MG63 (cell line): Measurements from ENCODE around the gene CCDC85C. TPM values are rescaled to one million over a fixed set of nuclear protein-coding genes. Genes with fewer than 3 reads are reported as not detected.
A peak's percentile ranks its signal among the peaks of the same experiment; 100 is the strongest.

ENCODE experiments used
- DNase-seq: peaks from one replicate; pipeline ENCODE4 v3.0.0-alpha.2; 2020
- H3K27me3 ChIP-seq: fragments of 250-450 bp; sonication (Bioruptor Pico); 2 replicates; pipeline ENCODE4 v1.5.1; 2020; ENCODE audit warnings: mild to moderate bottlenecking, moderate library complexity
- H3K36me3 ChIP-seq: fragments of 250-450 bp; sonication (Bioruptor Pico); 2 replicates; pipeline ENCODE4 v1.5.1; 2020; ENCODE audit warnings: mild to moderate bottlenecking, moderate library complexity
- H3K4me3 ChIP-seq: fragments of 250-450 bp; sonication (Bioruptor Pico); 2 replicates; pipeline ENCODE4 v1.5.1; 2020; ENCODE audit warnings: mild to moderate bottlenecking, moderate library complexity
- H3K9me3 ChIP-seq: fragments of 250-450 bp; sonication (Bioruptor Pico); 2 replicates; pipeline ENCODE4 v1.5.1; 2020; ENCODE audit warnings: mild to moderate bottlenecking, moderate library complexity
- total RNA-seq: library from RNA; depleted of rRNA; stranded (reverse); fragments of >200 nt; shearing (Covaris generic); gene quantifications from 2 replicates; pipeline ENCODE4 v1.2.3, GENCODE V29; 2014; ENCODE audit warnings: low replicate concordance

Gene CCDC85C
- total RNA-seq, 1 experiment from 2014 or later, result 22.2 TPM

GRCh38 chr14:99572173-99572999 lies 31.6 kb downstream of the CCDC85C start:
- Histone ChIP-seq H3K36me3 (no peaks in the 10 kb centered on the region), H3K4me3 (no peak overlapping the region), H3K27me3 (no peaks in the 10 kb centered on the region), H3K9me3 (no peaks in the 10 kb centered on the region)
- no peak for DNase-seq

- no peaks in the 10 kb centered on the region for H3K36me3 ChIP-seq
- no peak for DNase-seq
- no peaks in the 10 kb centered on the region for H3K9me3 ChIP-seq
- no peak overlapping the region for H3K4me3 ChIP-seq
- H3K27me3 ChIP-seq, result no peaks in the 10 kb centered on the region
These were observed 32.6 kb downstream of the CCDC85C start for GRCh38 chr14:99571303-99571986.

GRCh38 chr14:99570544-99571302 lies 33.3 kb downstream of the CCDC85C start:
- Histone ChIP-seq H3K4me3 (no peak overlapping the region), H3K36me3 (no peaks in the 10 kb centered on the region), H3K9me3 (no peaks in the 10 kb centered on the region), H3K27me3 (no peaks in the 10 kb centered on the region)
- no peak for DNase-seq

- H3K9me3 ChIP-seq, result no peaks in the 10 kb centered on the region
- no peak overlapping the region for H3K4me3 ChIP-seq
- H3K27me3 ChIP-seq, result no peaks in the 10 kb centered on the region
- H3K36me3 ChIP-seq, result no peaks in the 10 kb centered on the region
- no peak for DNase-seq
These were observed 34.1 kb downstream of the CCDC85C start for GRCh38 chr14:99569725-99570543.

GRCh38 chr14:99568567-99569560 lies 35.1 kb downstream of the CCDC85C start:
- no peak for DNase-seq
- H3K36me3 ChIP-seq, result no peaks in the 10 kb centered on the region
- no peak overlapping the region for H3K4me3 ChIP-seq
- H3K9me3 ChIP-seq, result no peaks in the 10 kb centered on the region
- no peaks in the 10 kb centered on the region for H3K27me3 ChIP-seq

GRCh38 chr14:99566390-99567354 lies 37.3 kb downstream of the CCDC85C start:
- Histone ChIP-seq H3K9me3 (no peaks in the 10 kb centered on the region), H3K27me3 (no peaks in the 10 kb centered on the region), H3K4me3 (no peak overlapping the region), H3K36me3 (no peaks in the 10 kb centered on the region)
- DNase-seq, result no peak

GRCh38 chr14:99566009-99566389 lies 38.0 kb downstream of the CCDC85C start:
- Histone ChIP-seq H3K36me3 (no peaks in the 10 kb centered on the region), H3K4me3 (no peak overlapping the region), H3K9me3 (no peaks in the 10 kb centered on the region), H3K27me3 (no peaks in the 10 kb centered on the region)
- peak; percentile 55 for DNase-seq

- Histone ChIP-seq H3K9me3 (no peaks in the 10 kb centered on the region), H3K27me3 (no peaks in the 10 kb centered on the region), H3K36me3 (no peaks in the 10 kb centered on the region), H3K4me3 (no peak overlapping the region)
- no peak for DNase-seq
These were observed 38.6 kb downstream of the CCDC85C start for GRCh38 chr14:99565383-99565782.

- Histone ChIP-seq H3K9me3 (no peaks in the 10 kb centered on the region), H3K4me3 (no peak overlapping the region), H3K27me3 (no peaks in the 10 kb centered on the region), H3K36me3 (no peaks in the 10 kb centered on the region)
- no peak for DNase-seq
These were observed 39.1 kb downstream of the CCDC85C start for GRCh38 chr14:99564926-99565259.

GRCh38 chr14:99564256-99564925 lies 39.6 kb downstream of the CCDC85C start:
- H3K27me3 ChIP-seq, result no peaks in the 10 kb centered on the region
- no peak for DNase-seq

GRCh38 chr14:99563749-99564129 lies 40.3 kb downstream of the CCDC85C start:
- no peak for DNase-seq
- H3K9me3 ChIP-seq, result no peaks in the 10 kb centered on the region
- H3K27me3 ChIP-seq, result no peaks in the 10 kb centered on the region
- H3K4me3 ChIP-seq, result no peak overlapping the region
- no peaks in the 10 kb centered on the region for H3K36me3 ChIP-seq

More at GRCh38 chr14:99564256-99564925, 39.6 kb downstream of the CCDC85C start:
- no peaks in the 10 kb centered on the region for H3K9me3 ChIP-seq
- no peaks in the 10 kb centered on the region for H3K36me3 ChIP-seq
- no peak overlapping the region for H3K4me3 ChIP-seq

- DNase-seq, result peak; percentile 68
- no peak overlapping the region for H3K4me3 ChIP-seq
- no peaks in the 10 kb centered on the region for H3K27me3 ChIP-seq
- no peaks in the 10 kb centered on the region for H3K36me3 ChIP-seq
- no peaks in the 10 kb centered on the region for H3K9me3 ChIP-seq
These were observed 40.9 kb downstream of the CCDC85C start for GRCh38 chr14:99562856-99563748.

GRCh38 chr14:99561864-99562263 lies 42.1 kb downstream of the CCDC85C start:
- Histone ChIP-seq H3K9me3 (no peaks in the 10 kb centered on the region), H3K4me3 (no peak overlapping the region), H3K36me3 (no peaks in the 10 kb centered on the region), H3K27me3 (no peaks in the 10 kb centered on the region)
- no peak for DNase-seq
